WTC11 (cell line): Measurements from ENCODE around the gene KRABD2.
"Not testable (repeated sequence)": the region's sequence is repeated elsewhere in the genome, so short reads cannot be mapped to it uniquely, and the experiment has no call there.

Source experiments
- ATAC-seq: fragments of 200-7000 bp; cut with Tn5 transposase; 2 replicates; pipeline ENCODE4 v1.10.0; 2021; ENCODE audit warnings: mild to moderate bottlenecking, moderate library complexity
- CTCF ChIA-PET: fragments of 300-600 bp; sonication (Branson Sonifier 250); formaldehyde crosslinking; loops from one replicate; lab custom pipeline; 2021; ENCODE audit warnings: antibody characterized with exemption; lab: Charles Lee
- POLR2A ChIA-PET: fragments of 350-600 bp; sonication (Branson Sonifier 250); formaldehyde crosslinking; loops from one replicate; lab custom pipeline; 2021; ENCODE audit warnings: antibody characterized with exemption; lab: Charles Lee
- DNase-seq: peaks from one replicate; pipeline ENCODE4 v3.0.0; 2021; ENCODE audit warnings: low spot score
- H3K27ac Mint-ChIP-seq: 2 replicates; pipeline ENCODE4 v1.8.0; 2021; ENCODE audit warnings: mixed read lengths
- H3K27me3 Mint-ChIP-seq: 2 replicates; pipeline ENCODE4 v1.8.0; 2021; ENCODE audit warnings: low read depth, mild to moderate bottlenecking, moderate library complexity, mixed read lengths
- H3K36me3 Mint-ChIP-seq: 2 replicates; pipeline ENCODE4 v1.8.0; 2021; ENCODE audit warnings: mixed read lengths
- H3K4me1 Mint-ChIP-seq: 2 replicates; pipeline ENCODE4 v1.8.0; 2022; ENCODE audit warnings: mixed read lengths
- H3K4me3 Mint-ChIP-seq: 2 replicates; pipeline ENCODE4 v1.8.0; 2021; ENCODE audit warnings: mild to moderate bottlenecking, moderate library complexity, mixed read lengths
- H3K9me3 Mint-ChIP-seq: 2 replicates; pipeline ENCODE4 v1.8.0; 2021; ENCODE audit warnings: mixed read lengths
- ATF1 ChIP-seq: sonication (generic); formaldehyde crosslinking; IDR thresholded peaks from 2 replicates; pipeline ENCODE4 v1.8.1; 2023; ENCODE audit warnings: mild to moderate bottlenecking, moderate library complexity, missing genetic modification reagents
- CBFB ChIP-seq: sonication (generic); formaldehyde crosslinking; IDR thresholded peaks from 2 replicates; pipeline ENCODE4 v1.8.1; 2022; ENCODE audit warnings: mild to moderate bottlenecking, low read depth, missing genetic modification reagents
- CREM ChIP-seq: sonication (generic); formaldehyde crosslinking; IDR thresholded peaks from 2 replicates; pipeline ENCODE4 v1.8.1; 2022; ENCODE audit warnings: mild to moderate bottlenecking, missing genetic modification reagents, moderate library complexity
- GTF2I ChIP-seq: fragments of 250-450 bp; sonication (Bioruptor Pico); conservative IDR thresholded peaks from 2 replicates; pipeline ENCODE4 v1.4.0; 2021; ENCODE audit warnings: mild to moderate bottlenecking
- MLX ChIP-seq: sonication (generic); formaldehyde crosslinking; IDR thresholded peaks from 2 replicates; pipeline ENCODE4 v1.8.1; 2023; ENCODE audit warnings: mild to moderate bottlenecking, missing genetic modification reagents, moderate library complexity
- MXD4 ChIP-seq: fragments of 250-450 bp; sonication (Bioruptor Pico); IDR thresholded peaks from 2 replicates; pipeline ENCODE4 v1.8.0; 2021; ENCODE audit warnings: mild to moderate bottlenecking, moderate library complexity, borderline replicate concordance
- NFATC4 ChIP-seq: fragments of 250-450 bp; sonication (Bioruptor Pico); IDR thresholded peaks from 2 replicates; pipeline ENCODE4 v1.9.0; 2021; ENCODE audit warnings: mild to moderate bottlenecking
- NR2C2 ChIP-seq: sonication (generic); formaldehyde crosslinking; IDR thresholded peaks from 2 replicates; pipeline ENCODE4 v1.8.0; 2022; ENCODE audit warnings: mild to moderate bottlenecking, missing genetic modification reagents
- NR3C1 ChIP-seq: sonication (generic); formaldehyde crosslinking; conservative IDR thresholded peaks from 2 replicates; pipeline ENCODE4 v1.8.1; 2023; ENCODE audit warnings: low read depth, mild to moderate bottlenecking, missing genetic modification reagents
- SMAD3 ChIP-seq: sonication (generic); formaldehyde crosslinking; IDR thresholded peaks from 2 replicates; pipeline ENCODE4 v1.8.0; 2022; ENCODE audit warnings: missing genetic modification reagents, mild to moderate bottlenecking, borderline replicate concordance
- USF1 ChIP-seq: sonication (generic); formaldehyde crosslinking; IDR thresholded peaks from 2 replicates; pipeline ENCODE4 v1.8.0; 2022; ENCODE audit warnings: mild to moderate bottlenecking, missing genetic modification reagents
- TF ChIP-seq, protein P1 (sequence below): sonication (generic); formaldehyde crosslinking; IDR thresholded peaks from 2 replicates; pipeline ENCODE4 v1.8.0; 2023; ENCODE audit warnings: missing genetic modification reagents, mild to moderate bottlenecking, borderline replicate concordance
- TF ChIP-seq, protein P2 (sequence below): sonication (generic); formaldehyde crosslinking; conservative IDR thresholded peaks from 2 replicates; pipeline ENCODE4 v1.8.1; 2022; ENCODE audit warnings: mild to moderate bottlenecking, missing genetic modification reagents
- TF ChIP-seq, protein P3 (sequence below): sonication (generic); formaldehyde crosslinking; IDR thresholded peaks from 2 replicates; pipeline ENCODE4 v1.8.0; 2022; ENCODE audit warnings: mild to moderate bottlenecking, missing genetic modification reagents

KRABD2 gene

GRCh38 chr17:8380049-8380448 lies 3.5 kb upstream of the KRABD2 start (continued):
- TF ChIP-seq, protein P1, sequence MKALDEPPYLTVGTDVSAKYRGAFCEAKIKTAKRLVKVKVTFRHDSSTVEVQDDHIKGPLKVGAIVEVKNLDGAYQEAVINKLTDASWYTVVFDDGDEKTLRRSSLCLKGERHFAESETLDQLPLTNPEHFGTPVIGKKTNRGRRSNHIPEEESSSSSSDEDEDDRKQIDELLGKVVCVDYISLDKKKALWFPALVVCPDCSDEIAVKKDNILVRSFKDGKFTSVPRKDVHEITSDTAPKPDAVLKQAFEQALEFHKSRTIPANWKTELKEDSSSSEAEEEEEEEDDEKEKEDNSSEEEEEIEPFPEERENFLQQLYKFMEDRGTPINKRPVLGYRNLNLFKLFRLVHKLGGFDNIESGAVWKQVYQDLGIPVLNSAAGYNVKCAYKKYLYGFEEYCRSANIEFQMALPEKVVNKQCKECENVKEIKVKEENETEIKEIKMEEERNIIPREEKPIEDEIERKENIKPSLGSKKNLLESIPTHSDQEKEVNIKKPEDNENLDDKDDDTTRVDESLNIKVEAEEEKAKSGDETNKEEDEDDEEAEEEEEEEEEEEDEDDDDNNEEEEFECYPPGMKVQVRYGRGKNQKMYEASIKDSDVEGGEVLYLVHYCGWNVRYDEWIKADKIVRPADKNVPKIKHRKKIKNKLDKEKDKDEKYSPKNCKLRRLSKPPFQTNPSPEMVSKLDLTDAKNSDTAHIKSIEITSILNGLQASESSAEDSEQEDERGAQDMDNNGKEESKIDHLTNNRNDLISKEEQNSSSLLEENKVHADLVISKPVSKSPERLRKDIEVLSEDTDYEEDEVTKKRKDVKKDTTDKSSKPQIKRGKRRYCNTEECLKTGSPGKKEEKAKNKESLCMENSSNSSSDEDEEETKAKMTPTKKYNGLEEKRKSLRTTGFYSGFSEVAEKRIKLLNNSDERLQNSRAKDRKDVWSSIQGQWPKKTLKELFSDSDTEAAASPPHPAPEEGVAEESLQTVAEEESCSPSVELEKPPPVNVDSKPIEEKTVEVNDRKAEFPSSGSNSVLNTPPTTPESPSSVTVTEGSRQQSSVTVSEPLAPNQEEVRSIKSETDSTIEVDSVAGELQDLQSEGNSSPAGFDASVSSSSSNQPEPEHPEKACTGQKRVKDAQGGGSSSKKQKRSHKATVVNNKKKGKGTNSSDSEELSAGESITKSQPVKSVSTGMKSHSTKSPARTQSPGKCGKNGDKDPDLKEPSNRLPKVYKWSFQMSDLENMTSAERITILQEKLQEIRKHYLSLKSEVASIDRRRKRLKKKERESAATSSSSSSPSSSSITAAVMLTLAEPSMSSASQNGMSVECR (CRISPR knock-in tag) = no peak
- no peak for TF ChIP-seq NR2C2 (CRISPR knock-in tag)
- TF ChIP-seq ATF1 (CRISPR knock-in tag) = no peak
- no peak for TF ChIP-seq GTF2I (CRISPR knock-in tag)
- no peak for TF ChIP-seq MXD4 (CRISPR knock-in tag)
- TF ChIP-seq CREM (CRISPR knock-in tag) = no peak

- DNase-seq, H3K4me3 Mint-ChIP-seq, CTCF ChIA-PET, ATAC-seq, H3K27me3 Mint-ChIP-seq, H3K9me3 Mint-ChIP-seq, POLR2A ChIA-PET: not testable (repeated sequence)
- peaks cover 67% of the 10 kb centered on the region for H3K36me3 Mint-ChIP-seq
- H3K4me1 Mint-ChIP-seq = peaks cover 48% of the 10 kb centered on the region
- peak overlapping the region; percentile 45 for H3K27ac Mint-ChIP-seq
Measured at GRCh38 chr17:8378117-8378516, 1.6 kb upstream of the KRABD2 start.

- TF ChIP-seq, protein P2, sequence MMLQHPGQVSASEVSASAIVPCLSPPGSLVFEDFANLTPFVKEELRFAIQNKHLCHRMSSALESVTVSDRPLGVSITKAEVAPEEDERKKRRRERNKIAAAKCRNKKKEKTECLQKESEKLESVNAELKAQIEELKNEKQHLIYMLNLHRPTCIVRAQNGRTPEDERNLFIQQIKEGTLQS (CRISPR knock-in tag) = no peak
- TF ChIP-seq NR3C1 = no peak
- TF ChIP-seq CBFB (CRISPR knock-in tag) = no peak
- TF ChIP-seq, protein P1 (CRISPR knock-in tag) = no peak
- no peak for TF ChIP-seq NFATC4 (CRISPR knock-in tag)
- no peak for TF ChIP-seq NR2C2 (CRISPR knock-in tag)
- no peak for TF ChIP-seq USF1 (CRISPR knock-in tag)
- no peak for TF ChIP-seq GTF2I (CRISPR knock-in tag)
- no peak for TF ChIP-seq MLX (CRISPR knock-in tag)
- TF ChIP-seq, protein P3, sequence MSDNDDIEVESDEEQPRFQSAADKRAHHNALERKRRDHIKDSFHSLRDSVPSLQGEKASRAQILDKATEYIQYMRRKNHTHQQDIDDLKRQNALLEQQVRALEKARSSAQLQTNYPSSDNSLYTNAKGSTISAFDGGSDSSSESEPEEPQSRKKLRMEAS (CRISPR knock-in tag) = no peak
- no peak for TF ChIP-seq SMAD3
- ChIA-PET POLR2A (interaction anchor here (0.9 to 1.6 kb wide), 3 partner anchors 36 to 82 kb away, joined by 3 to 9 read pairs (median 7); partner anchors contain the start of gene SLC25A35), CTCF (interaction anchor here (0.6 to 2.7 kb wide), 7 partner anchors 31 to 304 kb away, joined by 3 to 13 read pairs (median 3); partner anchors contain the start of gene SLC25A35)
- DNase-seq (no peak), ATAC-seq (no peak)
- Mint-ChIP-seq H3K4me1 (peaks cover 48% of the 10 kb centered on the region), H3K4me3 (no peak overlapping the region), H3K36me3 (peaks cover 63% of the 10 kb centered on the region), H3K27ac (peak overlapping the region; percentile 96), H3K9me3 (no peaks in the 10 kb centered on the region), H3K27me3 (no peaks in the 10 kb centered on the region)
Measured at GRCh38 chr17:8377422-8377821, 918 bp upstream of the KRABD2 start.
